Immature natural killer cell (primary cell): Measurements from ENCODE around the gene SPECC1L. TPM values are rescaled to one million over a fixed set of nuclear protein-coding genes. Genes with fewer than 3 reads are reported as not detected.
A peak's percentile ranks its signal among the peaks of the same experiment; 100 is the strongest.

Experiments used
- DNase-seq, 3 donors: peaks; one replicate each; pipeline ENCODE4 v3.0.0; 2022; ENCODE audit warnings: mixed read lengths in 1 of 3
- H3K27ac Mint-ChIP-seq, 6 donors: one replicate each; pipeline ENCODE4 v1.8.0; 2020; ENCODE audit warnings: mixed read lengths in 6 of 6, mild to moderate bottlenecking in 5 of 6, inconsistent platforms in 4 of 6, moderate library complexity in 3 of 6
- H3K27me3 Mint-ChIP-seq, 3 donors: one replicate each; pipeline ENCODE4 v1.8.0; 2020 to 2021; ENCODE audit warnings: low read depth in 3 of 3, mild to moderate bottlenecking in 3 of 3, mixed read lengths in 3 of 3, moderate library complexity in 3 of 3, inconsistent platforms in 1 of 3
- H3K36me3 Mint-ChIP-seq, 3 donors: one replicate each; pipeline ENCODE4 v1.8.0; 2020; ENCODE audit warnings: mixed read lengths in 3 of 3, inconsistent platforms in 2 of 3, mild to moderate bottlenecking in 2 of 3
- H3K4me1 Mint-ChIP-seq, 2 donors: one replicate each; pipeline ENCODE4 v1.8.0; 2020; ENCODE audit warnings: inconsistent platforms in 2 of 2, mild to moderate bottlenecking in 2 of 2, mixed read lengths in 2 of 2, moderate library complexity in 1 of 2
- H3K4me3 Mint-ChIP-seq, 5 donors: one replicate each; pipeline ENCODE4 v1.8.0; 2020; ENCODE audit warnings: mild to moderate bottlenecking in 5 of 5, mixed read lengths in 5 of 5, inconsistent platforms in 3 of 5, moderate library complexity in 3 of 5
- H3K9me3 Mint-ChIP-seq, 6 donors: one replicate each; pipeline ENCODE4 v1.8.0; 2020; ENCODE audit warnings: mild to moderate bottlenecking in 6 of 6, mixed read lengths in 6 of 6, inconsistent platforms in 4 of 6, moderate library complexity in 3 of 6
- polyA plus RNA-seq, 3 donors: library from polyadenylated mRNA; unstranded; fragments of 300-500 nt; fragmentation: Illumina TruSeq; gene quantifications; one replicate each; pipeline ENCODE4 v1.2.3, GENCODE V29; 2021

Gene SPECC1L
- polyA plus RNA-seq, 3 donors from 2014 or later, result 3.0 to 17.6 (median 5.3) TPM

DNA sequence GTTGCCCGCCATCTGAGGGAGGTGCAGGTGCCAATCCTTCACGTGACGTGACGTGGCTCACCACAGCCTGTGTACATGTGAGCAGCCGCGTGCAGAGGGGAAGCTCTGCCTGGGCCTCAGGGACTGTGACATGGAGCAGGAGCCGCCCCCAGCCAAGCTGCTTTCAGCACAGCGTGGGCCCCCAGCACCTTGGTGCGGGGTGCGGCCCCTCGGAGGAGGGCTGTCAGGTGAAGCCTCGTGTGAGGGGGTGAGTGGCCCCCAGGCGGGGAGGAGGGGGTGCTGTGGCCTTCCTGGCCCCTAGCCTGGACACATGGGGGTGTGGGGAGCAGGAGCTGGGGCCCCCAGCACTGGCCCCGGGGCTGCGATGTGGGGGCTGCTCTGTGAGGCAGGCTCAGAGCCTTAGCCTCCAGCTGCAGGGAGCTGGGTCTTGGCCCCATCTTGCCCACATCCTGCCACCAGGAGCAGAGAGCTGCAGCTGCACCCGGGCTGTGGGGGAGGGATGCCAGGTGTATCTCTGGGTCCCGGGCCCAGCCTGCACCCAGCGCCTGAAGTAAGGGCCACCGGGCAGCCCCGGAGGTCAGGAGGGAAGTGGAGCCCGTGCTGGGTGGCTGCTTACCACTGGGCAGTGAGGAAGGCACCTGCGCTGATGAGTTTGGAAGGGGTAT, 157.0 kb downstream of the SPECC1L start, which contains the start of gene ADORA2A:
Gene ADORA2A, plus strand, starts transcription at position 100 of the 665 bp plus-strand sequence. CDS start 5,806 bp downstream, outside the sequence.
- Mint-ChIP-seq H3K4me1 (peaks cover 41 to 45% of the 10 kb centered on the region in 2 donors), H3K27me3 (peaks cover 1 to 13% (median 4%) of the 10 kb centered on the region in 3 donors), H3K36me3 (no peaks in the 10 kb centered on the region), H3K9me3 (no peaks in the 10 kb centered on the region), H3K27ac (peak within 1 kb of the TSS; percentile 35 to 85 (median 72)), H3K4me3 (peak within 1 kb of the TSS; percentile 53 to 82 (median 75))
- DNase-seq, result peak; percentile 55 to 69 (median 62)

- Mint-ChIP-seq H3K4me3 (peak overlapping the region; percentile 25 to 82 (median 53)), H3K36me3 (no peaks in the 10 kb centered on the region)
Measured at GRCh38 chr22:24428751-24429410, 158.2 kb downstream of the SPECC1L start.

GRCh38 chr22:24429411-24430365, 159.1 kb downstream of the SPECC1L start:
- Mint-ChIP-seq H3K27ac (no peak overlapping the region), H3K4me3 (peak overlapping the region in 1 of 5 donors; percentile 40), H3K9me3 (no peaks in the 10 kb centered on the region), H3K4me1 (peaks cover 54 to 58% of the 10 kb centered on the region in 2 donors), H3K27me3 (peaks cover 3 to 16% (median 8%) of the 10 kb centered on the region in 3 donors), H3K36me3 (no peaks in the 10 kb centered on the region)
- no peak for DNase-seq

More at GRCh38 chr22:24428751-24429410, 158.2 kb downstream of the SPECC1L start:
- H3K27ac Mint-ChIP-seq, result peak overlapping the region in 3 of 6 donors; percentile 2 to 81 (median 68)
- H3K9me3 Mint-ChIP-seq, result no peaks in the 10 kb centered on the region
- H3K27me3 Mint-ChIP-seq, result peaks cover 0 to 10% (median 4%) of the 10 kb centered on the region in 3 donors
- no peak for DNase-seq
- peaks cover 46 to 50% of the 10 kb centered on the region in 2 donors for H3K4me1 Mint-ChIP-seq

GRCh38 chr22:24430431-24431308, 160.0 kb downstream of the SPECC1L start:
- Mint-ChIP-seq H3K27ac (no peak overlapping the region), H3K4me3 (no peak overlapping the region), H3K9me3 (no peaks in the 10 kb centered on the region), H3K36me3 (no peaks in the 10 kb centered on the region), H3K27me3 (peaks cover 7 to 13% (median 10%) of the 10 kb centered on the region in 3 donors), H3K4me1 (peaks cover 60 to 63% of the 10 kb centered on the region in 2 donors)
- no peak for DNase-seq

DNA sequence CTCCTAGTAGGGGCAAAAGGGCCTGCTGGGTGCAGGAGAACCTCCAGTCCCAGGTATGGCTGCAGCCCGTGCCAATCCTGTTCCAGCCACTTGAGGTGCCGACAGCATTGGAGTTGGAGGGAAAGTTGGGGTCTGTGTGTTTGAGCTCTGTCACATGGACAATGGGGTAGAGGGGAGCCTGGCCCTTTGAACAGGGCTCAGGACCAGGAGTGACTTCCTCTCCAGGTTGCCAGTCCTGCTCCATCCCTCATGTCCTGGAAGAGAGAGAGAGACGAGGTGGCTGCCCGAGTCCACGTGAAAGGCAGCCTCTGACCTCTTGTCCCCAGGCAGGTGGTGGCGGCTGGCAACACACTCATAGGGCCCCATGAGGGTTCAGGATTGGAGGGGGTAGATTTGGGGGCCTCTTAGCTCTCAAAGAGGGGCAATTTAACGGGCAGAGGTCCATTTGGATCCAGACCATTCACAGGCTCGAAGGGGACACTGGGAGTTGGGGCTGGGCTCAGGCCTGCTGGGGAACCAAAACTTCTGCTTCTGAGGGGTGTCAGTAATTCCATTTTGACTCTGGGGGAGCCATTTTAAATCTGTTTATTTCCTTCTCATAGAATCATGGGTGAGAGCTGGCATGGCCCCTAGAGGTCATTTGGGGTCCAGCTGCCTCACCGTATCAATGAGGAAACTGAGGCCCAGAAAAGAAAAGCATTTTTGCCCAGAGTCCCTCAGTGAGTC, 160.8 kb downstream of the SPECC1L start:
- Mint-ChIP-seq H3K9me3 (no peaks in the 10 kb centered on the region), H3K27ac (peak overlapping the region in 3 of 6 donors; percentile 11 to 33 (median 24)), H3K27me3 (peaks cover 7 to 11% (median 10%) of the 10 kb centered on the region in 3 donors), H3K36me3 (no peaks in the 10 kb centered on the region), H3K4me1 (peaks cover 52 to 57% of the 10 kb centered on the region in 2 donors), H3K4me3 (no peak overlapping the region)
- DNase-seq, result no peak

- peaks cover 44 to 50% of the 10 kb centered on the region in 2 donors for H3K4me1 Mint-ChIP-seq
- no peaks in the 10 kb centered on the region for H3K9me3 Mint-ChIP-seq
- H3K4me3 Mint-ChIP-seq, result peak overlapping the region in 1 of 5 donors; percentile 18
- H3K27me3 Mint-ChIP-seq, result peaks cover 7 to 10% (median 10%) of the 10 kb centered on the region in 3 donors
- DNase-seq, result no peak
- peak overlapping the region in 3 of 6 donors; percentile 62 to 71 (median 65) for H3K27ac Mint-ChIP-seq
- no peaks in the 10 kb centered on the region for H3K36me3 Mint-ChIP-seq
Measured at GRCh38 chr22:24432059-24432853, 161.6 kb downstream of the SPECC1L start.

- no peaks in the 10 kb centered on the region for H3K36me3 Mint-ChIP-seq
- peaks cover 7 to 9% (median 8%) of the 10 kb centered on the region in 3 donors for H3K27me3 Mint-ChIP-seq
- no peak for DNase-seq
- H3K4me3 Mint-ChIP-seq, result no peak overlapping the region
- peaks cover 41 to 47% of the 10 kb centered on the region in 2 donors for H3K4me1 Mint-ChIP-seq
- H3K27ac Mint-ChIP-seq, result peak overlapping the region in 4 of 6 donors; percentile 71 to 94 (median 90)
- no peaks in the 10 kb centered on the region for H3K9me3 Mint-ChIP-seq
Measured at GRCh38 chr22:24433001-24433827, 162.6 kb downstream of the SPECC1L start.

DNA sequence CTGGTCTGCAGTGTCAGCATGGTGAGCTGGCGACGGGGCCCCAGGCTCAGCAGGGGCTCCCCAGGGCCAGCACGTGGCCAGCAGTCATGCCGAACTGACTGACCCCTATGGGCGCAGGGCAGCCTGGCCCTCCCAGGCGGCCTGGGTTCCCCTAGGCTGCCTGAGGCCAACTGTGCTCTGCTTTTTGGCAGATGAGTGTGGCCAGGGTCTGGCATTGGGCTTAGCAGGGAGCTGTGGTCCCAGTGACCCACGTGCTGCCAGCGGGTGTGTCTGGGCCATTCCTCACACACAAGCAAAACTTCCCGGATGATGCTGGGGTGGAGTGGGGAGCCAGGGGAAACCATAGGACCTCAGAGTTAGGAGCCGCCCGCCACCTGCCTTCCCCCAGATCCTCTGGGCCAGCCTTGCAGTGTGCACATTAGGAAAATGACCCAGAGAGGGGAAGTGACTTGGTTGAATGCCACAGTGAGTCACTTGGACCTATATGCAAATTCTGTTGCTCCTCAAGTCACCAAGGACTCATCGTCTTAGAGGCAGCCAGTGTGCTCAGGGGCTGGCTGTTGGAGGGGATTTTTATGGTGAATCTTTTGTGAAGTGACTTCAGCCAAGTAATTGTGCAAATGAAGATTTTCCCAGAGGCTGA, 163.3 kb downstream of the SPECC1L start:
- H3K9me3 Mint-ChIP-seq, result no peaks in the 10 kb centered on the region
- H3K4me1 Mint-ChIP-seq, result peaks cover 35 to 39% of the 10 kb centered on the region in 2 donors
- peaks cover 7% of the 10 kb centered on the region in 3 donors for H3K27me3 Mint-ChIP-seq
- peak overlapping the region; percentile 78 to 94 (median 90) for H3K27ac Mint-ChIP-seq
- H3K36me3 Mint-ChIP-seq, result no peaks in the 10 kb centered on the region
- DNase-seq, result no peak
- peak overlapping the region; percentile 46 to 77 (median 62) for H3K4me3 Mint-ChIP-seq

DNA sequence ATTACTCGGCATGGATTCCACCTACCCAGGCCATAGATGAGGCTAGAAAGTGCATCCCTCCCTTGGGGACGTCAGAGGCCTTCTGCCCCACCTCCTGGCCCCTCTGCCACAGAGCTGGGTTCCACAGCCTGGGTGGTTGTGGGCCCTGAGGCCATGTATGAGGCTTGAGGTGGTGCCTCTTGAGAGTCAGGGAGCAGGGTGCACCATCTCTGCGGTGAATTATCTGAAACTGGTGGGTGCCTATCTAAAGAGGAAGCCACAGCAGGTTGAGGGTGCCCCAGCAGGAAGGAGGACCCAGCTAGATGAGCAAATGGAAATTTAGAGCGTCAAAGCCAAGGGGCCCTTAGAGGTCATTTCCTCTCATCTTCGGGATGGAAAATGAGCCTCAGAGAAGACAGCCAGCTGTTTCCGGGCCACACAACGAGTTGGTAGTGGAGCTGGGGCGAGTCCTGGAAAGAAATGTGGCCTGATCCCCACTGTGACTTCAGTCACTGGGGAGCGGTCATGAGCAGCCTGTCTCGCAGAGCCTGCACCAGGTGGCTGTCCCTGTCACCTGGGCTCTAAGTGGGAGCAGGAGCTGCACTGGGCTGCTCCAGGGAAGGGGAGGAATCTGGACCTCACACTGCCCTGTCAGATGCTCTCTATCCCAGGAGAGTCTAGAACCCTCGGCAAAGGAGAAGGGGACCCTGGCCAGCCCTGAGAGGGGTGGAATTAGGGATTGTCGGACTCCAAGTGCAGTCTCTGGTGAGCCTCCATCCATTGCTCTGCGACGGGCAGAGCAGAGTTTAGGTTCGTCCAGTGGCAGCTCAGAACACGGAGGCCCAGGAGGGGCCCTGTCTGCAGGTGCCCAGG, 164.1 kb downstream of the SPECC1L start:
- Mint-ChIP-seq H3K36me3 (no peaks in the 10 kb centered on the region), H3K9me3 (no peaks in the 10 kb centered on the region), H3K27ac (peak overlapping the region; percentile 78 to 94 (median 90)), H3K4me3 (peak overlapping the region; percentile 46 to 77 (median 62)), H3K4me1 (peaks cover 30 to 34% of the 10 kb centered on the region in 2 donors), H3K27me3 (peaks cover 6 to 7% (median 6%) of the 10 kb centered on the region in 3 donors)
- peak; percentile 79 to 88 (median 83) for DNase-seq

GRCh38 chr22:24435323-24435645, 164.7 kb downstream of the SPECC1L start:
- DNase-seq, result no peak
- Mint-ChIP-seq H3K27ac (peak overlapping the region; percentile 78 to 94 (median 90)), H3K27me3 (peaks cover 6 to 7% (median 6%) of the 10 kb centered on the region in 3 donors), H3K4me1 (peaks cover 30 to 34% of the 10 kb centered on the region in 2 donors), H3K36me3 (no peaks in the 10 kb centered on the region), H3K9me3 (no peaks in the 10 kb centered on the region), H3K4me3 (peak overlapping the region; percentile 15 to 53 (median 23))
